Hematopoietic multipotent progenitor cell treated with erythropoietin and hydrocortisone succinate and interleukin-3 and kit ligand, for 6 days (in vitro differentiated cells): ENCODE data around the gene C4orf46.

Experiments used
- DNase-seq: peaks from one replicate; pipeline ENCODE4 v3.0.0-alpha.2; 2015

Gene C4orf46

GRCh38 chr4:158649111-158649680 is 22.5 kb downstream of the C4orf46 start:
- DNase-seq = no peak

- no peak for DNase-seq
Measured at GRCh38 chr4:158644760-158645159, 26.9 kb downstream of the C4orf46 start.

GRCh38 chr4:158644356-158644755 is 27.3 kb downstream of the C4orf46 start:
- no peak for DNase-seq

- DNase-seq = no peak
Measured at GRCh38 chr4:158636619-158637018, 35.1 kb downstream of the C4orf46 start.

GRCh38 chr4:158630893-158631292 is 40.8 kb downstream of the C4orf46 start:
- DNase-seq = no peak

GRCh38 chr4:158625544-158625943 is 46.1 kb downstream of the C4orf46 start:
- no peak for DNase-seq

GRCh38 chr4:158624889-158625478 is 46.7 kb downstream of the C4orf46 start:
- peak; percentile 84 for DNase-seq

GRCh38 chr4:158622251-158622650 is 49.4 kb downstream of the C4orf46 start:
- no peak for DNase-seq

GRCh38 chr4:158621729-158622128 is 50.0 kb downstream of the C4orf46 start:
- DNase-seq = no peak

GRCh38 chr4:158617956-158618355 is 53.7 kb downstream of the C4orf46 start:
- DNase-seq = no peak
